GM04504 (cell line): ENCODE results near the gene YBEY.
"Not testable (repeated sequence)": the region's sequence is repeated elsewhere in the genome, so short reads cannot be mapped to it uniquely, and the experiment has no call there.

Source experiments
- DNase-seq: peaks from one replicate; pipeline ENCODE4 v3.0.0-alpha.2; 2012; ENCODE audit warnings: low read depth

Gene YBEY

GRCh38 chr21:46304437-46304836 is 18.3 kb downstream of the YBEY start:
- no peak for DNase-seq

GRCh38 chr21:46304955-46305354 is 18.8 kb downstream of the YBEY start:
- DNase-seq = no peak

GRCh38 chr21:46307625-46308024 is 21.5 kb downstream of the YBEY start:
- no peak for DNase-seq

- DNase-seq = no peak
Observed at GRCh38 chr21:46308431-46308830, 22.3 kb downstream of the YBEY start.

DNA sequence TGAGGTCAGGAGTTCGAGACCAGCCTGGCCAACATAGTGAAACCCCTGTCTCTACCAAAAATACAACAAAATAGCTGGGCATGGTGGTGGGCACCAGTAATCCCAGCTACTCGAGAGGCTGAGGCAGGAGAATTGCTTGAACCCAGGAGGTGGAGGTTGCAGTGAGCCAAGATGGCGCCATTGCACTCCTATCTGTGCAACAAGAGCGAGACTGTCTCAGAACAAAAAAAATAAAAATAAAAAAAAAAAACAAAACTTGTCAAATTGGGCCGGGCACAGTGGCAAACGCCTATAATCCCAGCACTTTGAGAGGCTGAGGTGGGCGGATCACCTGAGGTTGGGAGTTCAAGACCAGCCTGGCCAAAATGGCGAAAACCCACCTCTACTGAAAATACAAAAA is 24.1 kb downstream of the YBEY start:
- not testable (repeated sequence) for DNase-seq

- no peak for DNase-seq
Observed at GRCh38 chr21:46311568-46311967, 25.4 kb downstream of the YBEY start.

DNA sequence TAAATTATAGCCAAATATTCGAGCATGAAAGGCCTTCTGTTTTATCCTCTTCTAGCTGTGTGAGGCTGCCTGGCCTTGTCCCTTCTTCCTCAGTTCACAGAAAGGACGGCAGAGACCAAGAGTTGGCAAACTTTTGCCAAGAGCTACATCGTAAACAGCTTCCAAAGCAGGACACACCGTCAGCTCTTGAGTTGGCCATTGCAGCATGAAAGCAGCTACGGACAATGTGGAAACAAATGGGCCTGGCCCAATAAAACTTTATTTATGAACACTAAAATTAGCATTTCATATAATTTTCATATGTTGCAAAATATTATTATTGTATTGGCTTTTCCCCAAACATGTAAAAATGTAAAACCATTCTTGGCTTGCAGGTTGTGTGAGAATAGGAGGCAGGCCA is 26.8 kb downstream of the YBEY start:
- DNase-seq = no peak

DNA sequence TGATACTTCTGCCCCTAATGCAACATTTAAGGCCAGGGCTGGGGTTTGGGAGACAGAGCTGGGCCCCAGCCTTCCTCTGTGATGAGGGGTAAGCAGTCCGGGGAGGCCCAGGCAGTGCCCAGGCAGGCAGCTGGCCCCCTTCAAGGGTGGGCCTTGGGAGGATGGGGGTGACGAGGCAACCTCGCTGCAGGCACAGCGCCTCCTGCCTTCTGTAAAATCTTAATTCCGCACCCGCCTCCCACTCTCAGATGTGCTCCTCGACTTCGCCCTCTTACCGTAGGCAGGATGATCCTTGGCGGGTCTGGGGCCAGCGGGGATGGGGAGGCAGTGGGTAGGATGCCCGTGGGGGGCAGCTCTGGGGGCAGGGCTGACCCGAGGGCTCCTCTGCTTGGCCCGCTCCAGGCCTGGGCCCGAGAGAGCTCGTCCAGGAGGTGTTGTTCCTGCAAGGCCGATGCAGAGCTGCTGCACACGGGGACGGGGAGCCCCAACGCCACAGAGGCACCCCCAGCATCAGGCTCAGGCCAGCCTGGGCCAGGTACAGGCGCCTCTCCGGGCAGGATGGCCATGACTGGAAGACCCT is 28.4 kb downstream of the YBEY start:
- DNase-seq = no peak

DNA sequence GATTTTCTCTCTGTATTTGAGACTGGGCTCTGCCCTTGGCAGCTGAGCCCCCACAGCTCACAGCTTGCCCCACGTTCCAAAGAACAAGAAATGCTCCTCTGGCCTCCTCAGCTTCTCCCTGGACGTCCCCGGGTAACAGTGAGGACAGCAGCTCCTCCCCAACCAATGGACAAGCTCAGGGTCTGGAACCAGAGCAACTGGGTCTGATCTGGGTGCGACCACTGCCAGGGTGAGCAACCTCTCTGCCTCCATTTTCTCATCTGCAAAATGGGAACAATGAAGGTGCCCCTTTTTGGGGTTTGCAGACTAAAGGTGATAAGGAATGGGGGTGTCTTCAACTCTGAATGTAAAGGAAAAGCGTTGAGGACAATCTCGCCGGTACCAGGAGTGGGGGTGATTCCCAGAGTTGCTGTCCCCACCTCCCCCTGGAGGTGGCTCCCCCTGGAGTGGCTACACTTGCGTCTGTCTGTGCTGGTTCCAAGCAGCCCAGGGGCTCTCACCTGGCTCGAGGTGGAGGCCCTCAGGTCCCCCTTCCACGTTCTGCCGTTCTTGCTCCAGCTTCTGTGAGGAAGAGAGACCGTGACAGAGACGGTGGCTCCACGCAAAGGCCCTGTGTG is 30.7 kb downstream of the YBEY start:
- no peak for DNase-seq

DNA sequence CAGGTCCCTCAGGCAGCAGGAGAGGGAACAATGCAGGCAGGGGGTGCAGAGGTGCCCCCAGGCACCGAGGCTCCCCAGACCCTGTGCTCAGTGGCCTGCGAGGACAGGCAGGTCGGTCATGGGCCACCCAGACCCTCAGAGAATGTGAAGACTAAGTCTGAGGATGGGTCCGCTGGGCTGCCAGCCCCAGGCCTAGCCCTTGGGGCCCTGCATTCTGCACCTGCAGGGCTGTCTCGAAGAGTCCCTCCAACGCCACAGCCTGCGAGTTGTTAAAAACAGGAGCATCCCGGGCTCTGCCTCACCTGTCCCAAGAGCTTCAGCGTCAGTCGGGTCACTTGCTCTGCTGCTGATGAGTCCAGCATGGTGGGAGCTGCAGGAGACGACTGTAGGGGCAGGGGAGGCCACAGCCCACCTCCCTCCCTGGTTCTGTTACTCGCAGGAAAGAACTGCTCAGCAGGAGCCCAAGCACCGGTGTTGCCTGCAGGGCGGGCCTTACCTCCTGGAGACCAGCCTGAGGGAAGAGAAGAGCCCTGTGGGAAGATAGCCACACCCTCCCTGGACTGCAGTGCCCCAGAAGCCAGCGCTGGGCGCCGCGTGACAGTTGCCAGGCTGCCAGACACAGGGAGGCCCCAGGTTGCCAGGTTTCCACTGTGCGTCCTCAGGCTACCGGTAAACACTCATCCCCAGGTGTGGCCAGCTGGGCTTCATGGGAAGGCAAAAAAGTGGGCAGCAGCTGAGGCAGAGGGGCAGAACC is 31.7 kb downstream of the YBEY start:
- no peak for DNase-seq

DNA sequence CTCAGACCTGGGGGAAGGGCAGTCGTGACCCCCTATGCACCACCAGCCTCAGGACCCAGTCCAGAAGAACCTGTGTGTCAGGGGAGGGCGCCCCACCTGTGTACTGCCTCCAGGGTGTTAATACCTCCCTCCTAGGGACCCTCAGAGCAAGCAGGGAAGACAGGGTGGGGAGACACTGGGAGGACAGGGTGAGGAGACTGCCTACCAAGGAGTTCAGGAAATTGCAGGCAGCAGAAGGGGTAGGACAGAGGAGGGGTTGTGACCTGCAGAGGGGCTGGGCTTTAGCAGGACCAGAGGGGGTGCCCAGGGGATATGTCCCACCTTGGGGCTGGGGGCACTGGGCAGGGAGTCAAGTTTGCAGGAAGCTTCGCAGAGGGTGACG is 32.3 kb downstream of the YBEY start:
- DNase-seq = no peak

- no peak for DNase-seq
Observed at GRCh38 chr21:46319186-46319585, 33.0 kb downstream of the YBEY start.

DNA sequence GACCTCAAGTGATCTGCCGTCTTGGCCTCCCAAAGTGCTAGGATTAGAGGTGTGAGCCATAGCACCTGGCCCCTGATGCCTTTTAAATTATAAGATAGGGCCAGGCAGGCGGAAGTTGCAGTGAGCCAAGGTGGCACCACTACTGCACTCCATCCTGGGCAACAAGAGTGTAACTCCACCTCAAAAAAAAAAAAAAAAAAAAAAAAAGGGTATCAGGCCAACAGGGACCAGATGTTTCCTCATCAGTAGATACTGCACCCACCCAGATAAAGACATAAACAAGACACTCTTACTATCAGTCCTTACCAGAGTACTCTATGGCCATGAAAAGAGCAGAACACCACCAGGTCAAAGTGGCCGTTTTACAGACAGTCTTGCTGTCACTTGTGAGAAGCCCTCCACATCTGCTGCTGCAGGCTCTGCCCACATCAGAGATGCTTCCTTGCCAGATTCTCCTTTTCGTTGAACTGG is 34.2 kb downstream of the YBEY start:
- no peak for DNase-seq

DNA sequence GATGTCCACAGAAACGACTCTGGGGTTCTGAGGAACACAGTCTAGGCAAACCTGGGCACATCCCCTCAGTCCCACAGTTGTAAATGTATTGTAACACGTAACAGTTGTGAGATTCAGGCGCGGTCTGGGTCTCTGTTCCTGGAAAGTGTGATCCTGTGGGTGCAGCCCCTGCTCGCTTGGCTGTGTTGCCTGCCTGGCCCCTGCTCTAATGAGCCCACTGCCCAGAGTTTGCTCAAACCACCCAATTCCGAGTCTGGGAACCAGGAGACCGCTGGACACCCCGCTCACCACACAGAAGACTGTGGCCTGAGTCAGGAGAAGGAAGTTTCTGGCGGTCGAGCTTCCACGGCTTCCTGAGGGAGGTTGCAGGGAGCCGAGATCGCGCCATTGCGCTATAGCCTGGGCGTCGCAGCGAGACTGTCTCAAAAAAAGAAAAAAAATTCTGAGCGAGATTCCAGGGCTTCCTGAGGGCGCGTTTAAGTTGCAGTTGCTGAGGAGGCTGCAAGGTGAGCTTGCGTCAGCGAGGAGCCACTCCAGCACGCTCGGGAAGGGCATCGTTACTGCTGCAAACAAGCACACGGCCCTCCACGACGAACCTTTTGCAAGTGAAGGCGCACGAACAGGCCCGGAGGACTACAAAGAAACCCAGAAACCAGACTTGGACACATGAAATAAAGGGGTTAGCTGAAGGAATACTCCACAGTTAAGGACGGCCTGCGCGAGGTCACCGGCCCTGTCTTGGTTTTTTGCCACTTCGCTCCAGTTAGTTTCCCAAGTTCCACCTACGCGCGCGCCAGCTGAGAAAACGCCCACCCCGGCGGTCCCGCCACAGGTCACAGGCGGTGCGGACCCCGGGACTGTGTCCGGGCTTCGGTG is 36.4 kb downstream of the YBEY start:
- DNase-seq = no peak

DNA sequence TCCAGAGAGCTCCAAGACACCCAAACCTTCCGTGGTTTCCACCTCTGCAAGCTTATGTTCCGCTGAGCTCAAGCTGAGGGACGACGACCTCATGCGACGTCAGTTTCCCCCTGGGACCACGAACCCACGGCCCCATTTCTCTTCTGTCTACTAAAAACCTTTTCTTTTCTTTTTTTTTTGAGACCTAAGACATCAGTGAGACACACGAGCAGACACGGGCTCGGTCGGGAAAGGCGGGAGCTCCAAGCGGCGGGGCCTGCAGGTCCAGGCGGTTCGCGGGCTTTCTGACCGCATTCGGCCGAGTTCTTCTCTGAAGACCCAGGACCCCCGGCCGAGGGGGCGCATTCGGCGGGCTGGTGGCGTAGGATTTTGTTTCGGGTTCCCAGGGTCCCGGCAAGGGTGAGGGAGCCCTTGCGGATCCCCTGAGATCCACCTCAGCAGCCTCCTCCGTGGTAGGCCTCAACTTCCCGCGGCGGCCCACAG is 37.1 kb downstream of the YBEY start:
- DNase-seq = no peak

DNA sequence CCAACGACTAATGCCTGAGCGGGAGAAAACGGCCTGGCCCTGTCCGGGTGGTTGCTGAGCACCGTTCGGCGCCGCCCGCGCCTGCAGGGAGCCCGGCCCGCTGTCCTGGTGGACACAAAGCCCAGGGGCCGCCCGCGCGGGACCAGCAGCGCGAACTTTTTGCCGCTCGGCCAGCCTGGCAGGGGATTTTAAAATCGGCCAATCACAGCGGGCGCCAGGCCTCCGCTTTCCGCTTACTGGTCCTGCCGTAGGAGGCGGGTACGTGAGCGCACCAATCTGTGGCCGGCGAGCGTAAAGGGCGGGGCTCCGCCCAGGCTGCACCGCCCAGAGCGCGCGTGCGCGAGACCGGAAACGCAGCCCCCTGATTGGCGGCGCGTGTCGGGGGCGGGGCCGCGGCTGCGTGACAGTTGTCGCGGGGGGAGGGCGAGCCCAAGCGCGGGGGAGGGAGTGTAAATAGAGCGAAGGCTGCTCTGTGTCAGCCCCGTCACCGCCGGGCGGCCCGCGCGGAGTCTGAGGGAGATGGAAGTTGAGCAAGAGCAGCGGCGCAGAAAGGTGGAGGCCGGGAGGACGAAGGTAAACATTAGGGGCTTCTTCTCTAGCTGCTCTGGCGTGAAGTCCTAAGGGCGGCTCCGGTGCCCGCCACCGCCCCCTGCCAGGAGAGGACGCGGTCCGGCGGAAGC is 37.7 kb downstream of the YBEY start, which contains the start of the genes C21orf58 and PCNT:
TSS of gene C21orf58 (minus strand) at position 161 of the 680 bp plus-strand sequence. CDS start 1,132 bp downstream, outside the sequence.
TSS of gene PCNT (plus strand) at position 447 of the 680 bp plus-strand sequence. CDS start at position 520, 73 bp downstream.
- DNase-seq = peak; percentile 95

DNA sequence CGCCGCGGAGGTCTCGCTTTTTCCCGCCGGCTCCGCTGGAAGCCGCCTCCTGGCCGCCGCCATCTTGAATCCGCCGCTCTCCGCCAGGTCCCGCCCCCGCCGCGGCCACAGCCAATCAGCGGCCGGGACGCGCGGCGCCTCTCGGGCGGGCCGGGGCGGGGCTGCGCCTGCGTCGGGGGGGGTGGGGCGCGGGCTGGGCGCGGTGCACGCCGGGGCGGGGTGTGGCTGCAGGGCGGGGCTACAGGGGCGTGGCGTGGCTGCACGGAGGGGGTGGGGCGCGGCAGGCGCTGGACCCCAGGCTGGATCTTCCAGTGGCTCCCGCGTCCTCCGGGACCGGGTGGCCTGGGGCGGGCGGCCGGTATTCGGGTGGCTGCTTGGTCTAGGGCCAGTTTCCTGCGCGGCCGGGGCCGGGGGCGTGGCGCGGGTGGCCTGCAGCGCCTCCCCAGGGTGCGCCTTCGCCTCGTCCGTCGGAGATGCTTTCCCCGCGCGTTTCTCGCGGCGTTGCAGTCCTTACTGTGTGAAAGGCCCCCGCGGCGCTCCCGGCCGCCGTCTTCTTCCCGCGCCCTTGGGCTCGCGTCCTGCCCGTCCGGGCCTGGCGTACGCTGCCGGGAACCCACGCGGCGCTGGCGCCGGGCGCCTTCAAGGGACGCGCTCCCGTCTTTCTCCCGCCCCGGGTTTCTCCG is 38.4 kb downstream of the YBEY start:
- peak; percentile 62 for DNase-seq

- DNase-seq = no peak
Observed at GRCh38 chr21:46325073-46325912, 39.2 kb downstream of the YBEY start.

GRCh38 chr21:46326110-46326703 is 40.1 kb downstream of the YBEY start:
- DNase-seq = no peak
